ENCODE results near the gene PLA2G2D. TPM values are rescaled to one million over a fixed set of nuclear protein-coding genes. Genes with fewer than 3 reads are reported as not detected.
"Not testable (repeated sequence)": the region's sequence is repeated elsewhere in the genome, so short reads cannot be mapped to it uniquely, and the experiment has no call there.

Gene PLA2G2D
- total and polyA plus RNA-seq, 2 donors (not counting 1 experiment from before 2014, with no cell fraction given): not detected

- H3K9ac ChIP-seq (ENCODE audit: insufficient read depth, low read length): no peak overlapping the region
- H3K4me1 ChIP-seq (ENCODE audit: control insufficient read depth, extremely low read depth, insufficient read depth, low read length): no peaks in the 10 kb centered on the region
- no peaks in the 10 kb centered on the region for H3K9me3 ChIP-seq (ENCODE audit: control insufficient read depth, insufficient read depth, low read depth, low read length)
- DNase-seq (ENCODE audit: low read depth in 2 of 2): no peak
- no peak overlapping the region for H3K4me2 ChIP-seq (ENCODE audit: extremely low read depth, insufficient read depth, low read length)
- no peaks in the 10 kb centered on the region for H4K20me1 ChIP-seq (ENCODE audit: control insufficient read depth, extremely low read depth, insufficient read depth, low read length)
- H3K36me3 ChIP-seq (ENCODE audit: control insufficient read depth, insufficient read depth, low read length): no peaks in the 10 kb centered on the region
- TF ChIP-seq EZH2 (IDR thresholded peaks at IDR 0.05; ENCODE audit: low read length, missing control alignments) (no peak), CTCF (conservative IDR thresholded peaks at IDR 0.05 in 1 of 2, IDR thresholded peaks at IDR 0.05 in 1 of 2; ENCODE audit: low read depth in 1 of 2, low read length in 2 of 2) (no peak)
- no peaks in the 10 kb centered on the region for H3K27me3 ChIP-seq (ENCODE audit: control insufficient read depth, insufficient read depth, low read length)
- H3K79me2 ChIP-seq (ENCODE audit: control insufficient read depth, insufficient read depth, low read length): no peaks in the 10 kb centered on the region
- H2AFZ ChIP-seq (ENCODE audit: low read length): no peak overlapping the region
- no peak overlapping the region for H3K27ac ChIP-seq (ENCODE audit: insufficient read depth, low read length)
- H3K4me3 ChIP-seq (replicated peaks in 1 of 4; ENCODE audit: control extremely low read depth in 1 of 4, insufficient read depth in 1 of 4, low read depth in 3 of 4, low read length in 4 of 4): no peak overlapping the region
Observed at GRCh38 chr1:20137055-20137454, 17.7 kb upstream of the PLA2G2D start.

GRCh38 chr1:20136249-20136648 is 16.9 kb upstream of the PLA2G2D start:
- H3K27me3 ChIP-seq (ENCODE audit: control insufficient read depth, insufficient read depth, low read length): no peaks in the 10 kb centered on the region
- no peaks in the 10 kb centered on the region for H3K36me3 ChIP-seq (ENCODE audit: control insufficient read depth, insufficient read depth, low read length)
- no peak for TF ChIP-seq CTCF (conservative IDR thresholded peaks at IDR 0.05 in 1 of 2, IDR thresholded peaks at IDR 0.05 in 1 of 2; ENCODE audit: low read depth in 1 of 2, low read length in 2 of 2)
- no peak for TF ChIP-seq EZH2 (IDR thresholded peaks at IDR 0.05; ENCODE audit: low read length, missing control alignments)
- no peak overlapping the region for H2AFZ ChIP-seq (ENCODE audit: low read length)
- H3K4me3 ChIP-seq (replicated peaks in 1 of 4; ENCODE audit: control extremely low read depth in 1 of 4, insufficient read depth in 1 of 4, low read depth in 3 of 4, low read length in 4 of 4): no peak overlapping the region
- H4K20me1 ChIP-seq (ENCODE audit: control insufficient read depth, extremely low read depth, insufficient read depth, low read length): no peaks in the 10 kb centered on the region
- no peak for DNase-seq (ENCODE audit: low read depth in 2 of 2)
- no peaks in the 10 kb centered on the region for H3K79me2 ChIP-seq (ENCODE audit: control insufficient read depth, insufficient read depth, low read length)
- no peak overlapping the region for H3K4me2 ChIP-seq (ENCODE audit: extremely low read depth, insufficient read depth, low read length)
- no peak overlapping the region for H3K9ac ChIP-seq (ENCODE audit: insufficient read depth, low read length)
- H3K4me1 ChIP-seq (ENCODE audit: control insufficient read depth, extremely low read depth, insufficient read depth, low read length): no peaks in the 10 kb centered on the region
- no peaks in the 10 kb centered on the region for H3K9me3 ChIP-seq (ENCODE audit: control insufficient read depth, insufficient read depth, low read depth, low read length)
- H3K27ac ChIP-seq (ENCODE audit: insufficient read depth, low read length): no peak overlapping the region

GRCh38 chr1:20134995-20135394 is 15.7 kb upstream of the PLA2G2D start:
- no peaks in the 10 kb centered on the region for H3K79me2 ChIP-seq (ENCODE audit: control insufficient read depth, insufficient read depth, low read length)
- TF ChIP-seq EZH2 (IDR thresholded peaks at IDR 0.05; ENCODE audit: low read length, missing control alignments) (no peak), CTCF (conservative IDR thresholded peaks at IDR 0.05 in 1 of 2, IDR thresholded peaks at IDR 0.05 in 1 of 2; ENCODE audit: low read depth in 1 of 2, low read length in 2 of 2) (no peak)
- DNase-seq (ENCODE audit: low read depth in 2 of 2): no peak
- H3K9me3 ChIP-seq (ENCODE audit: control insufficient read depth, insufficient read depth, low read depth, low read length): no peaks in the 10 kb centered on the region
- H3K27ac ChIP-seq (ENCODE audit: insufficient read depth, low read length): no peak overlapping the region
- H4K20me1 ChIP-seq (ENCODE audit: control insufficient read depth, extremely low read depth, insufficient read depth, low read length): no peaks in the 10 kb centered on the region
- H2AFZ ChIP-seq (ENCODE audit: low read length): no peak overlapping the region
- no peaks in the 10 kb centered on the region for H3K4me1 ChIP-seq (ENCODE audit: control insufficient read depth, extremely low read depth, insufficient read depth, low read length)
- H3K27me3 ChIP-seq (ENCODE audit: control insufficient read depth, insufficient read depth, low read length): no peaks in the 10 kb centered on the region
- no peak overlapping the region for H3K9ac ChIP-seq (ENCODE audit: insufficient read depth, low read length)
- no peak overlapping the region for H3K4me3 ChIP-seq (replicated peaks in 1 of 4; ENCODE audit: control extremely low read depth in 1 of 4, insufficient read depth in 1 of 4, low read depth in 3 of 4, low read length in 4 of 4)
- no peaks in the 10 kb centered on the region for H3K36me3 ChIP-seq (ENCODE audit: control insufficient read depth, insufficient read depth, low read length)
- no peak overlapping the region for H3K4me2 ChIP-seq (ENCODE audit: extremely low read depth, insufficient read depth, low read length)

GRCh38 chr1:20130518-20130917 is 11.2 kb upstream of the PLA2G2D start:
- not testable (repeated sequence) for H3K36me3 ChIP-seq (ENCODE audit: control insufficient read depth, insufficient read depth, low read length); H2AFZ ChIP-seq (ENCODE audit: low read length); H3K27ac ChIP-seq (ENCODE audit: insufficient read depth, low read length); H4K20me1 ChIP-seq (ENCODE audit: control insufficient read depth, extremely low read depth, insufficient read depth, low read length); H3K79me2 ChIP-seq (ENCODE audit: control insufficient read depth, insufficient read depth, low read length); H3K9me3 ChIP-seq (ENCODE audit: control insufficient read depth, insufficient read depth, low read depth, low read length); H3K4me3 ChIP-seq (replicated peaks in 1 of 4; ENCODE audit: control extremely low read depth in 1 of 4, insufficient read depth in 1 of 4, low read depth in 3 of 4, low read length in 4 of 4); H3K27me3 ChIP-seq (ENCODE audit: control insufficient read depth, insufficient read depth, low read length); H3K9ac ChIP-seq (ENCODE audit: insufficient read depth, low read length); H3K4me2 ChIP-seq (ENCODE audit: extremely low read depth, insufficient read depth, low read length); H3K4me1 ChIP-seq (ENCODE audit: control insufficient read depth, extremely low read depth, insufficient read depth, low read length); DNase-seq (ENCODE audit: low read depth in 2 of 2)
